GM21717 (cell line): ENCODE data around the gene CLK4.

ENCODE experiments used
- ATAC-seq: cut with Tn5 transposase; IDR thresholded peaks from one replicate; pipeline ENCODE4 v1.9.1; 2021; ENCODE audit warnings: mild to moderate bottlenecking, moderate library complexity; ENCODE audit not compliant: unreplicated experiment

The CLK4 gene

DNA sequence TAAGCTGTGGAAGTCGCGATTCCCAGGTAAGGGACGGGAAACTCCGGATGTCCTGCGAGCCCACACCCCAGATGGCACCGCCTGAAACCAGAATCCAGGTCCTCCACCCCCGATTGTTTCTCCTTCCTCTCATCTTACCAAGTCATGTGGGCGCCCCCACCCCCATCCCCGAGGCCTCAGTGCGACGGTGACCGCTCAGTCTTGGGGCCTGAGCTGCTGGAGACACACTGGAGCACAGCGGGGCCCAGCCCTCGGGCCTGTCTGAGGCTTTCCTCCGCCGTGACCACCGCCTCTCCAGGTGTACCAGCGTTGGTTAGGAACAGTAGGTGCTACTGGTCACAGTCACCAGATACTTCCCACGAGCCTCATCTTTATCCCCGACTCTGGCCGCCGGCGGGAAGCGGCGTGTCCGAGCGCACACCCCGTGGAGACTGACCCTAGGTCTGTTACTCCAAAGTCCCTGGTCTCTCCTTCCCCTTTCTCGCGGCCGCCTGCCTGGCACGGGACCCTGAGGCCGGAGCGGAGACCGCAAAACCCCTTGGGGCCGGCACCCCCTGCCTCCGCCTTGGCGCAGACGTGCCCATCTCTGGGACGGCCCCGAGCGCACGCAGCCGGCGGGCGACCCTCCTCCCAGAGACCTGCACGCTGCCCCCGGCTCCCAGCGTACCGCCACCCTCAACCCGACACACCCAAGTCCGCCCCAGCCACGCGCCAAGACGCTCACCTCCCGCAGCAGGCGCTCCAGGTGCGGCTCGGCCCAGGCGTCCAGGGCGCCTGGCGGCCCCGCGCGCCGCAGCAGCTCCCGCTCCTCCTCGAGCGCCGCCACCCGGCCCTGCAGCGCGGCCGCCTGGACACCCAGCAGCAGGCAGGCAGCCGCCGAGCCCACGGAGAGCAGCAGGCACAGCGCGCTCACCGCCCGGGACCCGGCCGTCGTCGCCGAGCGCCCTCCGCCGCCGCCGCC is 37.4 kb downstream of the CLK4 start:
- ATAC-seq: no peak

DNA sequence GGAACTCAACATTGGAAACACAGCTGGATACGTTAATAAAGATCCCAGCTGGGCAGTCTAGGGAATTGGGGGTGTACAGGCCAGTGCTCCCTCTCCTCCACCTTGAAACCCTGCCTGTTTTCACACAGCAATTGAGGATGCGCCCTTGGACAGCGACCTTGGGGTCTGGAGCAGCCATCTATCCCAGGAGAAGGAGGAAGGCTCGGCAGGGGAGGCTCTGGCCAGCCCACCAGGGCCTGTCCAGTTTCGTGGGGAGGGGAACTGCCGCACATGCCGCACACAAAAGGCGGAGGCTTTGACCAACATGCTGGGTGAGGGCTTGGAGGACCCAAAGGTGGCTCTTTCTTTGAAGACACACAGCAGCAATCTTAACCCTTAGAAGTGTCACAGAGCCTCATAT is 38.1 kb downstream of the CLK4 start:
- ATAC-seq: no peak

DNA sequence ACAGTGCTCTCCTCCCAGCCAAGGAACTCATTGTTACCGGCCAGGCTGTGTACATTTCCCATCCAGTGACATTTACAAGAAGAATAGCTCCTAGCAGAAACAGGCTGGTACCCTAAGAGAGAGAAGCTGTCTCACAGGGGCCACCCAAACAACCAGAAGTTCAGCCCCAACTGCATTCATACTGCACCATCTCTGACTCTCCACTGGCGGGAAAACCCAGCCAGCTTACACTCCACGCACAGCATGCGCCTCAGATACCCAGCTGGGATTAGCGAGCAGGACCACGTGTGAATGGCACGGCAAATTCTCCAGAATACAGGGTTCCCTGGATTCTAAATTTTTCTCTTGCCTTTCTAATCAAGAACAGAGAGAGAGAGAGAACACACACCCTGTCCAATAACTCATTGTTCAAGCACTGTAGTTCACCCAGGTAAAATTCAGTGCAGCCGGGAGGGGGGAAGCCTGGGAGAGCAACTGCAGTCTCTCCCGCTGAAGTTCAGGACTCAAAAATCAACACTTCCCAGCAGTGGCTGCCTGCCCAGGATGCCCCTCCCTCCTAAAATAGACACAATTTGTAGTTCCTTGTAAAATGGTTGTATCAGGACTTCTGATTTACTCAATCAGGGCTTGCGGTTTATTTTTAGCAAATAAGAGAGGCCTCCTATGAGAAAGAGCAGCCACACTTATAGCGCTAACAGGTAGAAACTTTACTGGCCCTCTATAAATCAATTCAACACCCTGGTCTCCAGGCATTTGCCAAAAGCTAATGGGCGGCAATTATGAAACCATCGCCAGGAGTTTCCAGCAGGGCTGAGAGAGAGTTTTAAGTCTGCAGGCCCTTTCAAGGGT is 38.9 kb downstream of the CLK4 start:
- ATAC-seq: no peak

DNA sequence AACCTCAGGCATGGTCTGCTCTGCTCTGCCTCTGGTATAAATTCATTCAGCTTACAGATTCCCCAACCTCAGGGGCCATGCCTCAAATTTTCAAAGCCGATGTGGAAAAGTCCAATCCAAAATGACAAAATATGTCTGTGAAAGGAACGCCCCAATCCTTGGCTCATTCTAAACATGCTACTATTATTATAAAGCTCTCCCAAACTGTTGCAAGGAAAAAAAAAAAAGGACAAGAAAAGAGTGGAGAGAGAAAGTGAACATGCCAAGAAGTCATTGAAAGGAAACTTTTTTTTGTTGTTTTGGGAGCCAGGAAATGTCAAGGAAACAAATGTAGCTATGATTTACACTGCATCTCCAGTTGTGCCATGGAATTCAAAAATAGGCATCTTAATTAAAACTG is 40.5 kb downstream of the CLK4 start:
- no peak for ATAC-seq

DNA sequence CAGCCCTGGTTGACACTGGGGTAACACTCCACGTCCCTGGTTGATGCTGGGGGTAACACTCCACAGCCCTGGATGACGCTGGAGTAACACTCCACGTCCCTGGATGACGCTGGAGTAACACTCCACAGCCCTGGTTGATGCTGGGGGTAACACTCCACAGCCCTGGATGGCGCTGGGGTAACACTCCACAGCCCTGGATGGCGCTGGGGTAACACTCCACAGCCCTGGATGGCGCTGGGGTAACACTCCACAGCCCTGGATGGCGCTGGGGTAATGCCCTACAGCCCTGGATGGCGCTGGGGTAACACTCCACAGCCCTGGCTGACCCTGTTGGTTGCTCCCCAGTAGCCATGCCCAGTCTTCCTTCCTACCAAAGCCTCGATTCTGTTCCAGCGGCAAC is 41.4 kb downstream of the CLK4 start:
- ATAC-seq: peak; percentile 51

DNA sequence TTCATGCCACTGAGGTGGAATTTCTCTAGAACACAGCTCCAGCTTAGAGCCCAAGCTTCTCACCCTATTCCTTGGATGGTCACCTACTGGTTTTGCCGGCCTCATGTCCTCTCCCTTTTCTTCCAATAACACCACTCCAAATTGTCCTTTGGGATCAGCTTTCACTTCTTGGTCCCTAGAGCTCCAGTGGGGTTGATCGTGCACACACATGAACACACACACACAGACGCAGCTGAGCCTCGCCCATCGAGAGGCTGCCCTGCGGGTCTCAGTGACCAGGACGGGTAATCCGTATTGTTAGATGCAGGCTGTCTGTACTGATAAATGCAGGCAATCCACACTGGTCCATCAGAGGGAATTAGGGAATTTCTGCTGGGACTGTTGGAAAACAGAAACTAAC is 43.6 kb downstream of the CLK4 start:
- no peak for ATAC-seq

DNA sequence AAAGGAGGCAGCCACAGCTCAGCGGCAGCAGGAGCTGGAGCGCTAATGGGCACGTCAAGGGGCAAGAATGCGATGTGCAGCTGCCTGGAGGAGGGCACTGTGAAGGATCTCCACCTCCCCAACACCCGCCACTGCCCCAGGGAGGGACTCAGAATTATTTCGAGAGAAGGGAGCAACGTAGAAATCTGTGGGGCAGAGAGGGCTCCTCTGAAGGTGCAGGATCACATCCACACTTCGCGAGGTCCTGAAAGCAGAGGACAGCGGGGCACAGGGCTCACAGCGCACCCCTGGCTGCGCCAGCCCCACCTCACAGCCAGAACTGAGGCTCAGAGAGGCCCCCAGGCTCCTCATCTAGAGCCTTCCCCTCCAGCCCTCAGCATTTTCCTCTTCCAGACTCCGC is 44.6 kb downstream of the CLK4 start:
- ATAC-seq: no peak

DNA sequence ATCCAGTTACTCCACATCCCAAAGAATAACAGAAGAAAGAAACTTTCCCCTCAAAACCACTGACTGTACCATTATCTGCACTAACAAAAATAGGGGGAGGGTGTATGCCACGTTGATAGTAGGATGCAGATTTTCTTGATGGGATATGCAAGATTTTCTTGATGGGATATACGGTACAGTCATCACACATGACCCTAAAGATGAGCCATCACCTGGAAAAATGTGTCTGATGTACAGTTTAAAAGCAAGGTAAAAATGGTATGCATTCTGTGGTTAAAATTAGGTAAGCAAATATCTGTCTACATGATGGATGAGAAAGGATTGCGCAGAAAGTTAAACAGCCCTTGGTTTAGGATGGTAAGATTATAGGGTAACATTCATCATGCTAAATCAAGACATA is 45.2 kb downstream of the CLK4 start:
- no peak for ATAC-seq

DNA sequence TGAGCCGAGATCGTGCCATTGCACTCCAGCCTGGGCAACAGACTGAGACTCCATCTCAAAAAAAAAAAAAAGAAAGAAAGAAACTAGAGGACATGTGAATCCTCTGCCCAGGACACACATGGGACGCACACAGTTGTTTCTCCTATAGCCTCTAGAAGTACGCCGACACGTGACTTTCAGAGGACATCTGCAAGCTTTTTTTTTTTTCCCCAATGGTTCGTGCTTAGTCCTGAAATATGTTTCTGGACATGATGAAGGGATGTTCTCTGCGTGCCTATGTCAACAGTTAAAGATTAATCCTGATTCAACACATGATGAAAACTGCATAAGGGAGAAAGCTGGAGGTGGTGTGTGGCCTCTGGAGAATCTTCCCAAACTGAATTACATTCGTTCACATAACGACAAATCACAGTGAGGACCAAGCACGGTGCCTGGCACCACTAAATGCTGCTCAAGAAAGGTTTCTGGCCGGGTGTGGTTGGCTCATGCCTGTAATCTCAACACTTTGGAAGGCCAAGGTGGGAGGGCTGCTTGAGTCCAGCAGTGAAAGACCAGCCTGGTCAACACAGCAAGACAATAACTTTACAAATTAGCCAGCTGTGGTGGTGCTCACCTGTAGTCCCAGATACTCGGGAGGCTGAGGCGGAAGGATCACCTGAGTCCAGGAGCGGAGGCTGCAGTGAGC is 46.4 kb downstream of the CLK4 start:
- no peak for ATAC-seq

DNA sequence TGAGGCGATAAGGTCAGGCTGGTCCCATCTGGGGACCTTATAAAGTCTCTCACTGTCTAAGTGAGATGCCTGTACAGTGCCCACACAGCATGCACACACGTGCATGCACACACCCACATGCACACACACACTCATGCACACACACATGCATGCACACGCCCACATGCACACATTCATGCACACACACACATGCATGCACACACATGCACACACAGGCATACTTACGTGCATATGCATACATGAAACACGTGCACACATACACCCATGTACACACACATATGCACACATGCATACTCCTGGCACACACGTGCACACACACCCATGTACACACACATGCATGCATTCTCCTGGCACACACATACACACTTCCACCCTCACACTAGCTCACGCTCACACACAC is 48.9 kb downstream of the CLK4 start:
- no peak for ATAC-seq

DNA sequence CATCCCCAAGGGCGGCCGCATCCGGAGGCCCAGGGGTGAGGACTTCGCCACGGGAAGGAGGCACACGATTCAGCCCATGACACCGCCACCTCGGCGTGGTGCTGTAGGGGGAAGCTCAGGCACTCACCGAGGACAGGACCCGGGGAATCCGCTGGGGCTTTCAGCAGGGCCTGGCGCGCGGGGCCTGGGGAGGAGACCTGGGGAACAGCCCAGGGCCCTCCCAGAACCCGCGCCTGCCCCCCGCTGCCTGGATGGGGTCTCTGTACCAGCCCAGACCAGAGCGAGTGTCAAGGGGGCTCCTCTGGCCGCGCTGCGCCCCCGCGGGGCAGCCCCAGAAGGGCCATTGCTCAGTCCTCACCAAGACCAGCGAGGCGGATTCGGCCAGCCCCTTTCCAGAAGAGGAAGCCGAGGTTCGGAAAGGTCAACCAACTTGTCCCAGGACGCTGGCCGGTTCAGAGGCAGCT is 49.4 kb downstream of the CLK4 start:
- no peak for ATAC-seq

DNA sequence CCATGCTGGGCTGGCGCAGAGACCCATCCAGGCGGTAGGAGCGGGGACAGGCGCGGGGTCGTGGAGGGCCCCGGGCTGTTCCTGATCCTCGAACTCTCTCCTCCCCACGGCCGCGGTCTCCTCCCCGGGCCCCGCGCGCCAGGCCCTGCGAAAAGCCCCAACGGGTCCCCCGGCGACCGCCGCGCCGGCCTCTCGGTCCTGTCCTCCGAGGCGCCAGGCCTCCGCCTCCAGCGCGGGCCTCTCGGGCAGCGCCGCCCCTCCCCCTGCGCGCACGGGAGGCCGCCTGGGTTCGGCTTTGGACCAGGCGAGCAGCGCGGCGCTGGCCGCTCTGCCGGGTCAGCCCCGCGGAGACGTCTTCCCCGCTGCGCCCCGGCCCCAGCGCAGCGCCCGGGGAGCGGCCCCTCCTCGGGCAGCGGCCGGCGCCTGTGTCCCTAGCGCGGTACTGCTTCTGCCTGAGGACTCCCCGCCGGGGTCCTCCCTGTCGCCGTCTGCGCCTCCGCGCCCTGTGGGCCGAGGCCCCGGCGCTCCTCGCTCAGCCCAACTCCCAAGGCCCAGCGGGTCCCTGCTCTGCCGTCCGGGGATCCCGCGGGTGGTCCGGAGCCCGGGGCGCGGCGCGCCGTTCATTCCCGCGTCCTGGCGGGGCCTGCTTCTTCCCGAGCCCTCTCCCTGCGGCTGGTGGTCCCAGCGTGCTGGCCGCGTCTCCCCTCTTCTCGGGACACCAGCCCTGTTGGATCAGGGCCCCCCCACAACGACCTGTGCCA is 50.1 kb downstream of the CLK4 start:
- ATAC-seq: no peak

DNA sequence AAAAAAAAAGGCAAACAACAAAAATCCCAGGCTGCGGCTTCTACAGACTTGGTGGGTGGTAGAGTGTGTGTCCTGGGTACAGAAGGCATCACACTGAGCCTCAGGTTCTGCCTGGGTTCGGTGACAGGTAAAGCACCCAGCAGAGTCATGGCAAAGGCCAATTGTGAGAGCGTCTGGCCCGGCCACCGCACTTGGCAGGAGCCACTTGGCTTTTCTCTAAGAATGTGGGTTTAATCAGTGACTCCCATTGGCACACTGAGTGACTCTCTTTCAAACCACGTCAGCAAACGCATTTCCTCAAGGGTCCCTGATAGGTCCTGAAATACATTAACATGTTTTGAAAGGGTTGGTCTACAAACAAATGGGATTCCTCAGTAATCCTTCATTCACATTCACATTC is 53.6 kb downstream of the CLK4 start:
- no peak for ATAC-seq

DNA sequence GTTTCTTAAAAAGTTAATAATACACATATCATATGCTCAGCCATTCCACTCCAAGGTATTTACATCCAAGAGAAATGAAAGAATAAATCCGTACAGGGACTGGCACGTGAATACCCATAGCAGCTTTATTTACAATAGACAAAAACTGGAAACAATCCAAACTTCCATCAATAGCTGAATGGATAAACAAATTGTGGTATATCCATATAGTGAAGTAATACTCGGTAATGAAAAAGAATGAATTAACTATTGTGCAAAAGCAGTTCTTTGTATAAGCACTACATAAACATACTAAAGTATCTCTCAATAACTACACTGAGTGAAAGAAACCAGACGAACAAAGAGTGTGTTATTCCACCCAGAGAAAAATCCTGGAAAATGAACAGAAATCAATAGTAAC is 54.2 kb downstream of the CLK4 start:
- ATAC-seq: no peak

DNA sequence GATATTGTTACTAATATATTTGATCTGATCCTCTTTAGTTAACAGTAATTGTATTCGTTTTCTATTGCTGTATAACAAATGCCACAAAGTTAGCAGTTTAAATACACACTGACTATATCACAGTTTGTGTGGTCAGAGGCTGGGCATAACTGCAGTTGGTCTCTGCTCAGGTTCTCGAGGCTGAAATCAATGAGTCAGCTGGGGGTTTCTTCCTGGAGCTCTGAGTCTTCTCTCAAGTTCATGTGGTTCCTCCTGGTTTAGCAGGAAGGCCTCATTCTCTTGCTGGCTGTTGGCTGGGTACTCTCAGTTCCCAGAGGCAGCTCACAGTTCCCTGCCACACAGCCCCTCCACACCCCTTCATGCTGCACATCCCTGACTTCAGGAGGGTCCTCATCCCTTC is 57.4 kb downstream of the CLK4 start:
- no peak for ATAC-seq

DNA sequence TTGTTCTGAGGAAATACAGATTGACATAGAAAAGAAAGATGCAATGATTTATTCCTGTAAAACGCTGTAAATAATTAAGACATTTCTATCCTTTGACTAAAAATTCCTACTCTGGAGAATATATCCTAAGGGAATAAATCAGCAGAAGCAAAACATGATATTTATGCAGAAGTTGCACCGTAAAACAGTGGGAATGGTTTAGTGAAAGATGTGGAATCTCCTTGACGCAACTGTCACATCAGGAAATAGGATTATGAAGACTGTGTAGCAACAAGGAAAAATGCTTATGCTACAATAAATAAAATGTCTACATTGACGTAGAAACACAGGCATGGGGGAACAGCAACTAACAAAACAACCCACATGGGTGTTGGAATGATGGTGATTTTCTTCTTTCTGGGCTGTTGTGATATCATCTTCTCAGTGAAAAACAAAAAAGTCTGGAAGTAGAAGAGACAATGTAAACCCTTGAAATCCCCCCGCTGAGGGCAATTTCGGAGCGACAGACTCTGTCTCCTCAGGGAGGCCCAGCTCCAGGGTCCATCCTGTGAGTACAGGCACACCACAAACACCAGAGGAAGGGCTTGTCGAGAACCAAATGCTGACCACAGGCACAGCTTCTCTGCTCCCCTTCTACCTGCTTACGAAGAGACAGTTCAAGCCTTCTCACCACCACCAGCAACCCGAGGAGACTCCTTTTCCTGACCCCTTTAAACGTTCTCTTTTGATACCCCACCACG is 61.9 kb downstream of the CLK4 start:
- no peak for ATAC-seq

DNA sequence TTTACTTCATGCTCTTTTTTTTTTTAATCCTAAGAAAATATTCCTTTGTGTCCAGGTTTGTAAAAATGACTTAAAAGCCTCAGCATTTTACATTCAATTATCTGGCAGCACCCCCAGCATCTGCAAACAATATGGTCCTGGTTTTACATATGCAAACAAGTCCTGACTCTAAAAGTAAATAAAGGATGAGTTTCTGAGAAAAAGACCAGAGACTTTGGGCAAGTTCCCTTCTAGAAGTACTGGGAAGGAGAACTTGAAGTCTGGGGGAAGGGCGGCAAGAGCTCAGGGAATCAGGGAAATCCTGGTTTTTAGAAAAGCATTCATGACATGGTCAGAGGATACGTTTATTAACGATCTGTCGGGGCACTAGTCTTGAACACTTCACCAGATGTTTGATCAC is 62.5 kb downstream of the CLK4 start:
- no peak for ATAC-seq

DNA sequence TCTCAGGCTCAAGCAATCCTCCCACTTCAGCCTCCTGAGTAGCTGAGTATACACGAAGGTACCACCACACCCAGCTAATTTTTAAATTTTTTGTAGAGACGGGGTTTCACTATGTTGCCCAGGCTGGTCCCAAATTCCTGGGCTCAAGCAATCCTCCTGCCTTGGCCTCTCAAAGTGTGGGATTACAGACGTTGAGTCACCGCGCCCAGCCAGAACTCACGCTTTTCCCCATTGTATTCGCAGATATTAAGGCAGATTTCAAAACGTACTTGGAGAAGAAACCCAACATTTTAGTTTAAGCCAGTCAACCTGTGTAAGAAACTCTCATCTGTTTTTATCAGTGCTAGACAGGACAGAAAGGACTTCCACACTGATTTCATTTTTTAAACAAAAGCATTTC is 63.2 kb downstream of the CLK4 start:
- no peak for ATAC-seq

DNA sequence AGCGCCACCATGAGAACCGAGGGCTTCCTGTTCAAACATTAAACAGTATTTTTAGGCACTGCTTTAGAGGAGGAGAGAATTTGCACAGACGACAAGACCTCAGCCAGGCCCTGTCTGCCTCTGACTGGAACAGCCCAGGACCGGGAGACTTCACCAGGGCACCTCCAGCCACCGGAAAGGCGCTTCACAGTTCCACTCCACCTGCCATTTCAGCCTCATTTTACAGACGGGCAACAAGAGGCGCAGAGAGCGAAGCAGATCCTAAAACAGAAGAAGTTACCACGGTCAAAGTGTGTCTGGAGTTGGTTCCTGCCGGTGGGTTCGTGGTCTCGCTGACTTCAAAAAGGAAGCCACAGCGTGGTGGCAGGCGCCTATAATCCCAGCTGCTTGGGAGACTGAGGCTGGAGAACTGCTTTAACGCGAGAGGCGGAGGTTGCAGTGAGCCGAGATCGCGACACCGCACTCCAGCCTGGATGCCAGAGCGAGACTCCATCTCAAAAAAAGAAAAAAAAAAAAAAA is 65.0 kb downstream of the CLK4 start:
- no peak for ATAC-seq

DNA sequence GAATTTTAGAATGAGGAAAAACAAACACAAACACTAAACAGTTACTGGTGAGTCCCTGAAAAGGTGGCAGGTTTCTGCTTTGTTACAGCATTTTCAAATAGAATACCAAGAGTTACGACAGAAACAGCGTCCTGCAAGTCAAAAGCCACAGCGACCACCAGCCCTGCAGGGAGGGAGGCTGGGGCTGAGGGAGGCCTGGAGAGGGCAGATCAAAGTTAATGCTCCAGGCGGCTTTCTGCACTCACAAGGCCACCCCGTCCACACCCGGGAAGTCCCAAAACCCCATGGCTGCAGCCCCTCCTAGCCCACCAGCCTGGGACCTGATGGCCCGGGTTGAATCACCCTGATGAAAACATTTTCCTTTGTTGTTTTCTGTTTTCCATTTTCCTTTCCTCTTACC is 65.9 kb downstream of the CLK4 start:
- no peak for ATAC-seq
